Nephron progenitor cell (in vitro differentiated cells): Measurements from ENCODE around the gene ANKZF1.

Experiments used
- DNase-seq: peaks from one replicate; pipeline ENCODE4 v3.0.0; 2021
- H3K27ac Mint-ChIP-seq: 2 replicates; pipeline ENCODE4 v1.8.0; 2021; ENCODE audit warnings: mild to moderate bottlenecking, moderate library complexity, mixed read lengths
- H3K27me3 Mint-ChIP-seq: 2 replicates; pipeline ENCODE4 v1.8.0; 2021; ENCODE audit warnings: mild to moderate bottlenecking, low read depth, mixed read lengths; ENCODE audit not compliant: poor library complexity
- H3K36me3 Mint-ChIP-seq: 2 replicates; pipeline ENCODE4 v1.8.0; 2021; ENCODE audit warnings: low read depth, mixed read lengths
- H3K4me1 Mint-ChIP-seq: 2 replicates; pipeline ENCODE4 v1.8.0; 2021; ENCODE audit warnings: mixed read lengths
- H3K4me3 Mint-ChIP-seq: 2 replicates; pipeline ENCODE4 v1.8.0; 2021; ENCODE audit warnings: mild to moderate bottlenecking, moderate library complexity, mixed read lengths
- H3K9me3 Mint-ChIP-seq: 2 replicates; pipeline ENCODE4 v1.8.0; 2021; ENCODE audit warnings: mild to moderate bottlenecking, moderate library complexity, mixed read lengths
- TF ChIP-seq, protein P1 (sequence below): fragments of 200-600 bp; sonication (generic); IDR thresholded peaks from 2 replicates; pipeline ENCODE4 v1.5.0; 2021; ENCODE audit warnings: antibody characterized with exemption

ANKZF1 gene

DNA sequence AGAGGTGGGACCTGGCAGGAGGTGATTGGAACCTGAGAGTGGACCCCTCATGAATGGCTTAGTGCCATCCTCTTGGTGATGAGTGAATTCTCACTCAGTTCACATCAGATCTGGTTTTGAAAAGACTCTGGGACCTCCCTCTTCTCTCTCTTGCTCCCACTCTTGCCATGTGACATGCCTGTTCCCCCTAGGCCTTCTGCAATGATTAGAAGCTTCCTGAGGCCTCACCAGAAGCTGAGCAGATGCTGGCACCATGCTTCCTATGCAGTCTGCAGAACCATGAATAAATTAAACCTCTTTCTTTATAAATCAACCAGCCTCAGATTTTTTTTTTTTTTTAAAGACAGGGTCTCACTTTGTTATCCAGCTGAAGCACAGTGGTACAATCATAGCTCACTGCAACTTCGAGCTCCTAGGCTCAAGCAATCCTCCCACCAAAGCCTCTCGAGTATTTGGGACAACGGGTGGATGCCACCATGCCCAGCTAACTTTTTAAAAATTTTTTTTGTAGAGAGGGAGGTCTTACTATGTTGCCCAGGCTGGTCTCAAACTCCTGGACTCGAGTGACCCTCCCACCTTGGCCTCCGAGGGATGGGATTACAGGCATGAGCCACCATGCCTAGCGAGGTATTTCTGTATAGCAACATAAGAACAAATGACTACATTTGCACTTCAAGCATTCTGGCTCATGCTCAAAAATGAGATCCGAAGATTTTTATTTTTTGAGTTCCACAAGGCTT, 25.0 kb upstream of the ANKZF1 start:
- DNase-seq, result no peak
- Mint-ChIP-seq H3K4me3 (no peak overlapping the region), H3K27ac (no peak overlapping the region), H3K27me3 (peaks cover under 1% of the 10 kb centered on the region), H3K36me3 (peaks cover 14% of the 10 kb centered on the region), H3K9me3 (peaks cover 28% of the 10 kb centered on the region), H3K4me1 (peaks cover 34% of the 10 kb centered on the region)
- TF ChIP-seq, protein P1, sequence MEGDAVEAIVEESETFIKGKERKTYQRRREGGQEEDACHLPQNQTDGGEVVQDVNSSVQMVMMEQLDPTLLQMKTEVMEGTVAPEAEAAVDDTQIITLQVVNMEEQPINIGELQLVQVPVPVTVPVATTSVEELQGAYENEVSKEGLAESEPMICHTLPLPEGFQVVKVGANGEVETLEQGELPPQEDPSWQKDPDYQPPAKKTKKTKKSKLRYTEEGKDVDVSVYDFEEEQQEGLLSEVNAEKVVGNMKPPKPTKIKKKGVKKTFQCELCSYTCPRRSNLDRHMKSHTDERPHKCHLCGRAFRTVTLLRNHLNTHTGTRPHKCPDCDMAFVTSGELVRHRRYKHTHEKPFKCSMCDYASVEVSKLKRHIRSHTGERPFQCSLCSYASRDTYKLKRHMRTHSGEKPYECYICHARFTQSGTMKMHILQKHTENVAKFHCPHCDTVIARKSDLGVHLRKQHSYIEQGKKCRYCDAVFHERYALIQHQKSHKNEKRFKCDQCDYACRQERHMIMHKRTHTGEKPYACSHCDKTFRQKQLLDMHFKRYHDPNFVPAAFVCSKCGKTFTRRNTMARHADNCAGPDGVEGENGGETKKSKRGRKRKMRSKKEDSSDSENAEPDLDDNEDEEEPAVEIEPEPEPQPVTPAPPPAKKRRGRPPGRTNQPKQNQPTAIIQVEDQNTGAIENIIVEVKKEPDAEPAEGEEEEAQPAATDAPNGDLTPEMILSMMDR, result no peak

DNA sequence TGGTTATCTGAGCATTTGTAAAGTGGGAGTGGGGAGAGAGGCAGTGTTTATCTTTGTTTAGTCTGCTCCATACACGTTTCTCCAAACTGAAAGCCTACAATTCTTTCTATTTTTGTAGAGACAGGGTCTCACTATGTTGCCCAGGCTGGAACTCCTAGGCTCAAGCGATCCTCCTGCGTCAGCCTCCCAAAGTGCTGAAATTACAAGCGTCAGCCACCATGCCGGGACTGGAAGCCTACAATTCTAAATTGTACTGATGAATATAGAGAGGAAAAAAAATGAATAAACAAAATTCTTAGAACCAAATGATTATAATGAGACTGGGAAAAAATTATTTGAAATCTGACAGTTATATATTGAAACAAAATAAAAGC, 24.5 kb upstream of the ANKZF1 start:
- H3K4me3 Mint-ChIP-seq, result peak overlapping the region; percentile 40
- peaks cover 28% of the 10 kb centered on the region for H3K9me3 Mint-ChIP-seq
- peaks cover 32% of the 10 kb centered on the region for H3K4me1 Mint-ChIP-seq
- no peak for DNase-seq
- TF ChIP-seq, protein P1, result no peak
- no peaks in the 10 kb centered on the region for H3K27me3 Mint-ChIP-seq
- peaks cover 19% of the 10 kb centered on the region for H3K36me3 Mint-ChIP-seq
- H3K27ac Mint-ChIP-seq, result no peak overlapping the region

DNA sequence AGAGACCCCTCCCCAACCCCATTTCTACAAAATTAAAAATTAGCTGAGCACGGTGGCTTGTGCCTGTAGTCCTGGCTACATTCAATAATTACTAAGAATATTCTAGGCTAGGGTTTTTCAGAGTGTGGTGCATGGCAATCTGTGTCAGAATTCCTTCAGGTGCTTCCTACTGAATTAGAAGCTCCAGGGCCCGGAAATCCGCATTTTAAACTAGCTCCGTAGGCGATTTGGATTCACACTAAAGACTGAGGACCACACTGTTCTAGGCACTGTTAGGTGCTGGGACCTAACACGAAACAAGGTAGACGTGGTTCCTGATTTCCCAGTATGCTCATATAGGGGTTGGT, 23.7 kb upstream of the ANKZF1 start:
- H3K36me3 Mint-ChIP-seq, result peaks cover 15% of the 10 kb centered on the region
- TF ChIP-seq, protein P1, result no peak
- H3K27ac Mint-ChIP-seq, result peak overlapping the region; percentile 97
- peaks cover 24% of the 10 kb centered on the region for H3K4me1 Mint-ChIP-seq
- H3K27me3 Mint-ChIP-seq, result no peaks in the 10 kb centered on the region
- peak overlapping the region; percentile 92 for H3K4me3 Mint-ChIP-seq
- no peak for DNase-seq
- peaks cover 21% of the 10 kb centered on the region for H3K9me3 Mint-ChIP-seq

DNA sequence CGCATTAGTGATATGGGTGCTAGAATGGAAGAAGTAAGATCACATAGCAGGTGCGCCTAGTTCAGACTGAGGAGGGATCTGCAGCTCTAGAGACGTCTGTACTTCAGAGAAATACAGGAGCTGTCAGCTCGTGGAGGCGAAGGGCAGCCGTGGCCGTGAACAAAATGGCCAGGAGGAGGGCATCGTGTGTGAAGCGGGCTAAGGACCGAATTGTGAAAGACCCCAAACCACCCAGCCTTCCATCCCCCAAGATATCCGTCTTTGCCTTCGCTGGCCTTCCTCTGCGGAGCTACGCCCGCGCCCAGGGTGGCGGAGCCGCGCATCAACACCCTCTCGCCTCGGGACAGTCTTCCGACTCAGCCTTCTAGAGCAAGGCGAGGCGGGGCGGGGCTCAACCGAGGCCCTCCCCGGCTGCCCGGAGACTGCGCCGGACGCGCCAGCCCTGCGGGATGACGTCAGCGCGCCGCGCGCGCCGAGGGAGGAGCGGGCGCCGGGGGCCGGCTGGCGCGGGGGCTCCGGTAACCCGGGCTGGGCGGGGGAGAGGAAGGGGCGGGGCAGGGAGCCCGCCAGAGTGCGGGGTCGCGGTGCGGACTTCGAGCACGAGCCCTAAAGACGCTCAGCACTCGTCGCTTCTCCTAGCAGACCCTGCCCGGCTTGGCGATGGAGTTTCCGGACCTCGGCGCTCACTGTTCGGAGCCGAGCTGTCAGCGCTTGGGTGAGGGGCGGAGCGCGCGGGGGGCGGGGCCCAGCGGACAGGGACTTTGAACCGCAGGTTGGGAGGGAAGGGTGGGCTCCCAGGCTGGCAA, 23.1 kb upstream of the ANKZF1 start, which contains the start of gene ZFAND2B:
Gene ZFAND2B (plus strand): TSS at position 455 of the 806 bp plus-strand sequence. CDS start 206 bp downstream, at position 661.
- H3K4me3 Mint-ChIP-seq, result peak within 1 kb of the TSS; percentile 92
- peaks cover 13% of the 10 kb centered on the region for H3K36me3 Mint-ChIP-seq
- no peaks in the 10 kb centered on the region for H3K27me3 Mint-ChIP-seq
- TF ChIP-seq, protein P1, result no peak
- peaks cover 23% of the 10 kb centered on the region for H3K4me1 Mint-ChIP-seq
- H3K9me3 Mint-ChIP-seq, result peaks cover 18% of the 10 kb centered on the region
- H3K27ac Mint-ChIP-seq, result peak within 1 kb of the TSS; percentile 97
- DNase-seq, result peak; percentile 96

DNA sequence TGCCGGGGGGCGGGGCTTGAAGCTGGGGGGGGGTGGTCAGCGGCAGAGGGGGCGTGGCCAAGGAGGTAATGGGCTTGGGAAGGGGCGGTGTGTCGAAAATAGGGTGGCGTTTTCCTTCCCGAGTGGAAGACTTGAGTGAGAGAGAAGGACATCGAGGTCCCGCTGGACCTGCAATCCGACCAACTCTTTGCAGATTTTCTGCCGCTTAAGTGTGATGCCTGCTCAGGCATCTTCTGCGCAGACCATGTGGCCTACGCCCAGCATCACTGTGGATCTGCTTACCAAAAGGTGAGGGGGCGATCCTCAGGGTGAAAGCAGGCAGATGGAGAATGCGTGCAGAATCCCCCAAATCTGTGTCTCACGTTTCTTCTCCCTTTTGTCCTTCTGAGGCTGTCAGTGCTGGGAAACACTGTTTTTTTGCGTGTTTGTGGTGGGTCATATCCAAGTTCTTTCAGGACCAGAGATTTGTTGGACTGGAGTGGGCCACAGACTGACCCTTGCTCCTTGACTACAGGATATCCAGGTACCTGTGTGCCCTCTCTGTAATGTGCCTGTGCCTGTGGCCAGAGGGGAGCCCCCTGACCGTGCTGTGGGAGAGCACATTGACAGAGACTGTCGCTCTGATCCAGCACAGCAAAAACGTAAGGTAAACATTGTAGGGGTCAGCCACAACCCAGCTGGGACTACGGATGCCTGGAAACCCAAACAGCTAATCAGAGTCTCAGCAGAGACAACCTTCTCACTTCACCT, 22.3 kb upstream of the ANKZF1 start:
- H3K4me3 Mint-ChIP-seq, result peak overlapping the region; percentile 83
- DNase-seq, result no peak
- H3K27ac Mint-ChIP-seq, result peak overlapping the region; percentile 64
- peaks cover 23% of the 10 kb centered on the region for H3K4me1 Mint-ChIP-seq
- H3K36me3 Mint-ChIP-seq, result peaks cover 17% of the 10 kb centered on the region
- peaks cover 15% of the 10 kb centered on the region for H3K9me3 Mint-ChIP-seq
- TF ChIP-seq, protein P1, result no peak
- H3K27me3 Mint-ChIP-seq, result no peaks in the 10 kb centered on the region
